ENCODE results near the gene HIBCH. TPM values are rescaled to one million over a fixed set of nuclear protein-coding genes. Genes with fewer than 3 reads are reported as not detected.

The HIBCH gene
- total and polyA plus RNA-seq, 2 donors (not counting 3 experiments of a cell fraction or from before 2014, with no cell fraction given): 6.4 to 24.7 TPM

DNA sequence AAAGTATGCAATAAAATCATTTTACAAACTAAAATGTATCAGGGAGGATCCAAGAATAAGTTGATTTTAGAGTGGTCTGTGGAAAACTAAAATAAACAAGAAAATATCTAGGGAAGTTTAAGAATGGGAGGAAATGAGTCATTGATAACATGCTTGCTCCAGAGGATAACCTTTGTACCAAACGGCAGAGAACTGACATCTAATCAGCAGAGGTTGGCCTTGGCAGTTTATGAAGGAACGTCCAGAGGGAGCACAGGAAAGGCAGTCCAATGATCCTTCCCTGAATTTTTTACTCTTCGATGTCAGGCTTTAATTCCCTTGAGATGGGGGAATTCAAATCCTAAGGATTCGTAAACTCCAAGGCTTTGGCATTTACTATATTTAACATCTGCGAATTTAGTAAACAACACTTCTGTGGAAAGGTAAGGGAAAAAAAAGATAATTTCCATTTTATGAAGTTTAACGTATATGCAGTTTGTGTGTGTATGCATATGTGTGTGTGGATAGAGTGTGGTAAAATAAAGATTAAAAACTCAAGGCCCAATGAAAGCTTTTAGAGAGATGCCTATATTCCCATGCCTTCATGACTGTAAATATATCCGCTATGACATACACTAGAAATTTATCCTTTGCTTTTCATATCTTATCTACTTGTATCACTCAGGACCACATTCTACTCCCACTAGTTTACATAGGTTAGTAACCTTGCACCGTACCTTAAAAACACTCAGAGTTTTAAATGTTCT is 15.0 kb upstream of the HIBCH start:
- Histone ChIP-seq H2AFZ (ENCODE audit: low read depth, low read length) (no peak overlapping the region), H3K4me1 (ENCODE audit: control insufficient read depth, extremely low read depth, insufficient read depth, low read length) (peaks cover 25% of the 10 kb centered on the region), H4K20me1 (replicated peaks; ENCODE audit: control insufficient read depth, extremely low read depth, insufficient read depth, low read length) (no peaks in the 10 kb centered on the region), H3K36me3 (ENCODE audit: control insufficient read depth in 2 of 2, extremely low read depth in 1 of 2, insufficient read depth in 2 of 2, low read length in 2 of 2) (no peaks in the 10 kb centered on the region), H3K4me2 (ENCODE audit: insufficient read depth, low read length) (peak overlapping the region; percentile 90), H3K9me1 (replicated peaks; ENCODE audit: control insufficient read depth, extremely low read depth, insufficient read depth, low read length) (no peaks in the 10 kb centered on the region), H3K27me3 (ENCODE audit: control insufficient read depth in 2 of 2, insufficient read depth in 2 of 2, low read length in 2 of 2) (no peaks in the 10 kb centered on the region), H3K79me2 (ENCODE audit: control insufficient read depth, insufficient read depth, low read length) (no peaks in the 10 kb centered on the region), H3K9me3 (replicated peaks; ENCODE audit: control insufficient read depth, insufficient read depth, low read length) (no peaks in the 10 kb centered on the region), H3K9ac (replicated peaks; ENCODE audit: extremely low read depth, insufficient read depth, low read length) (peak overlapping the region; percentile 30), H3K4me3 (replicated peaks in 1 of 3; ENCODE audit: insufficient read depth in 1 of 3, low read depth in 1 of 3, low read length in 3 of 3) (peak overlapping the region in 1 of 3 experiments; percentile 41), H3K27ac (ENCODE audit: insufficient read depth, low read depth, low read length) (peak overlapping the region; percentile 77)
- peak; percentile 92 for FAIRE-seq
- BruUV-seq (replicated peaks): TSS peak; percentile 85
- peak; percentile 87 for DNase-seq (ENCODE audit: low read depth, low spot score)
- ChIA-PET CTCF (no interaction called here), POLR2A (no interaction called here)
- TF ChIP-seq, protein P1, sequence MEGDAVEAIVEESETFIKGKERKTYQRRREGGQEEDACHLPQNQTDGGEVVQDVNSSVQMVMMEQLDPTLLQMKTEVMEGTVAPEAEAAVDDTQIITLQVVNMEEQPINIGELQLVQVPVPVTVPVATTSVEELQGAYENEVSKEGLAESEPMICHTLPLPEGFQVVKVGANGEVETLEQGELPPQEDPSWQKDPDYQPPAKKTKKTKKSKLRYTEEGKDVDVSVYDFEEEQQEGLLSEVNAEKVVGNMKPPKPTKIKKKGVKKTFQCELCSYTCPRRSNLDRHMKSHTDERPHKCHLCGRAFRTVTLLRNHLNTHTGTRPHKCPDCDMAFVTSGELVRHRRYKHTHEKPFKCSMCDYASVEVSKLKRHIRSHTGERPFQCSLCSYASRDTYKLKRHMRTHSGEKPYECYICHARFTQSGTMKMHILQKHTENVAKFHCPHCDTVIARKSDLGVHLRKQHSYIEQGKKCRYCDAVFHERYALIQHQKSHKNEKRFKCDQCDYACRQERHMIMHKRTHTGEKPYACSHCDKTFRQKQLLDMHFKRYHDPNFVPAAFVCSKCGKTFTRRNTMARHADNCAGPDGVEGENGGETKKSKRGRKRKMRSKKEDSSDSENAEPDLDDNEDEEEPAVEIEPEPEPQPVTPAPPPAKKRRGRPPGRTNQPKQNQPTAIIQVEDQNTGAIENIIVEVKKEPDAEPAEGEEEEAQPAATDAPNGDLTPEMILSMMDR (IDR thresholded peaks at IDR 0.05; ENCODE audit: extremely low read depth in 1 of 2, insufficient read depth in 1 of 2, low read depth in 1 of 2, low read length in 2 of 2): no peak
- peak; percentile 89 for TF ChIP-seq GATA2 (IDR thresholded peaks at IDR 0.05; ENCODE audit: insufficient read depth, insufficient read length, low read depth, low read length)
- peak; percentile 49 for TF ChIP-seq POLR2A (IDR thresholded peaks at IDR 0.05; ENCODE audit: low read depth, low read length)
- TF ChIP-seq, protein P2, sequence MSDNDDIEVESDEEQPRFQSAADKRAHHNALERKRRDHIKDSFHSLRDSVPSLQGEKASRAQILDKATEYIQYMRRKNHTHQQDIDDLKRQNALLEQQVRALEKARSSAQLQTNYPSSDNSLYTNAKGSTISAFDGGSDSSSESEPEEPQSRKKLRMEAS (IDR thresholded peaks at IDR 0.05; ENCODE audit: insufficient read depth, insufficient read length): no peak
- no peak for TF ChIP-seq EZH2 (IDR thresholded peaks at IDR 0.05; ENCODE audit: borderline replicate concordance, low read depth, low read length, severe bottlenecking)
- TF ChIP-seq FOS (IDR thresholded peaks at IDR 0.05; ENCODE audit: borderline replicate concordance, insufficient read depth, low read length): peak; percentile 77
- TF ChIP-seq POLR2AphosphoS5 (IDR thresholded peaks at IDR 0.05; ENCODE audit: insufficient read depth, low read depth, low read length): peak; percentile 81
- TF ChIP-seq MYC (IDR thresholded peaks at IDR 0.05; ENCODE audit: low read depth, low read length): no peak
- peak; percentile 95 for TF ChIP-seq JUN (IDR thresholded peaks at IDR 0.05; ENCODE audit: borderline replicate concordance, insufficient read depth, insufficient read length, low read depth)
- intact Hi-C loops (cut with micrococcal nuclease) (loop anchor here (1.0 to 10.0 kb wide), 4 partner anchors 9 to 468 kb away; partner anchors contain the start of genes HIBCH and INPP1), dilution Hi-C loops (cut with MboI; ENCODE audit: extremely low pct_ligation_motif_present, low sequenced_read_pairs) (no loop called here)
